Measurements from ENCODE around the gene MKNK2. TPM values are rescaled to one million over a fixed set of nuclear protein-coding genes. Genes with fewer than 3 reads are reported as not detected.

Gene MKNK2
- total and polyA plus RNA-seq, 10 of the 15 experiments (the other 5 are each of a cell fraction or from before 2014, with no cell fraction given): 9.6 to 365 (median 69.9) TPM

DNA sequence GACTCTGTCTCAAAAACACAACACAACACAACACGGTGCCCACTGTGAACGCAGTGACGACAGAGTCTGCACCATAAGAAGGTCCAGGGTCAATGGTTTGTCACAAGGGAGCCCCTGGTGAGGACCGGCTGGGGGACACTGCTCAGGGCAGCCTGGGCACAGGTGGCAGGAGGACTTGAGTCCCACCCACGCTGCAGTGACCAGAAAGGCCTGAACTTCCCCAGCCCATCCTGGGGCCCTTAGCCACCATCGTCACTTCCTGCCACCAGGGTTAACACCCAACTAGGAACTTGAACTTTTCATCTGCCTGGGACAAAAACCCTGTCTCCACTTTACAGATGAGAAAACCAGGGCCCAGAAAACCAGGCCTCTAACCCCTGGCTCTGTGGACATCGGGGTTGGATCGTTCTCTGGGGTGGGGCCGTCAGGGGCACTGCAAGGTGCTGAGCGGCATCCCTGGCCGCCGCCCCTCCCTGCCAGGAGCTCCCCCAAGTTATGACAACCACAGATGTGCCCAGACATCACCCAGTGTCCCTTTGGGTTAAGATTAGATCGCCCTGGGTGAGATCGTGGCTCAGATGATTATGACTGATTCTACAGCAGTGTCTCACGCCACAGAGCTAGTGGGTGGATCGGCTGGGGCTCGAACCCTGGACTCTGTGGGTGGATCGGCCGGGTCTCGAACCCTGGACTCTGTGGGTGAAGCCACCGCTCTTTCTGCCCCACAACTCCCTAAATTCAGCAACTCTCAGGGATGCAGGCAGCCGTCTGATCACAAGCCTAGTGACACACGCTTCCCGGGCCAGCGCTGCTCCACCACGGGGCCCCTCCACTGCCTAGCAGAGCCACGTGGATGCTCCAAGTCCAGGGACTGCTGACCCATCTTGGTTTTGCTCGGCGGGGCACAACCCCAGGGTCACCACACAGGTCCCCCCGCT, 31.1 kb upstream of the MKNK2 start (continued):
- TF ChIP-seq CHD4 (IDR thresholded peaks at IDR 0.05): no peak
- TF ChIP-seq NR2C2 (IDR thresholded peaks at IDR 0.05; ENCODE audit: borderline replicate concordance, control insufficient read depth, insufficient read length, low read depth): no peak
- no peak for TF ChIP-seq PAX8 (IDR thresholded peaks at IDR 0.05)
- TF ChIP-seq DPF2 (IDR thresholded peaks at IDR 0.05): peak; percentile 51
- peak; percentile 49; the same call in 1 of the 2 replicates for TF ChIP-seq ZBTB40 (IDR thresholded peaks at IDR 0.05; ENCODE audit: borderline replicate concordance)
- TF ChIP-seq ZZZ3 (IDR thresholded peaks at IDR 0.05; ENCODE audit: control insufficient read depth, insufficient read length, low read depth): no peak
- TF ChIP-seq SMC3 (IDR thresholded peaks at IDR 0.05; ENCODE audit: borderline replicate concordance, low read length): no peak
- no peak for TF ChIP-seq KLF5 (IDR thresholded peaks at IDR 0.05; ENCODE audit: partially characterized antibody)
- no peak for TF ChIP-seq JUNB (IDR thresholded peaks at IDR 0.05)
- TF ChIP-seq, protein P1, sequence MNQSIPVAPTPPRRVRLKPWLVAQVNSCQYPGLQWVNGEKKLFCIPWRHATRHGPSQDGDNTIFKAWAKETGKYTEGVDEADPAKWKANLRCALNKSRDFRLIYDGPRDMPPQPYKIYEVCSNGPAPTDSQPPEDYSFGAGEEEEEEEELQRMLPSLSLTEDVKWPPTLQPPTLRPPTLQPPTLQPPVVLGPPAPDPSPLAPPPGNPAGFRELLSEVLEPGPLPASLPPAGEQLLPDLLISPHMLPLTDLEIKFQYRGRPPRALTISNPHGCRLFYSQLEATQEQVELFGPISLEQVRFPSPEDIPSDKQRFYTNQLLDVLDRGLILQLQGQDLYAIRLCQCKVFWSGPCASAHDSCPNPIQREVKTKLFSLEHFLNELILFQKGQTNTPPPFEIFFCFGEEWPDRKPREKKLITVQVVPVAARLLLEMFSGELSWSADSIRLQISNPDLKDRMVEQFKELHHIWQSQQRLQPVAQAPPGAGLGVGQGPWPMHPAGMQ (IDR thresholded peaks at IDR 0.05; ENCODE audit: borderline replicate concordance): no peak
- no peak for TF ChIP-seq PAX5 (IDR thresholded peaks at IDR 0.05; ENCODE audit: borderline replicate concordance, low read depth, low read length)
- TF ChIP-seq, protein P2, sequence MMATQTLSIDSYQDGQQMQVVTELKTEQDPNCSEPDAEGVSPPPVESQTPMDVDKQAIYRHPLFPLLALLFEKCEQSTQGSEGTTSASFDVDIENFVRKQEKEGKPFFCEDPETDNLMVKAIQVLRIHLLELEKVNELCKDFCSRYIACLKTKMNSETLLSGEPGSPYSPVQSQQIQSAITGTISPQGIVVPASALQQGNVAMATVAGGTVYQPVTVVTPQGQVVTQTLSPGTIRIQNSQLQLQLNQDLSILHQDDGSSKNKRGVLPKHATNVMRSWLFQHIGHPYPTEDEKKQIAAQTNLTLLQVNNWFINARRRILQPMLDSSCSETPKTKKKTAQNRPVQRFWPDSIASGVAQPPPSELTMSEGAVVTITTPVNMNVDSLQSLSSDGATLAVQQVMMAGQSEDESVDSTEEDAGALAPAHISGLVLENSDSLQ (IDR thresholded peaks at IDR 0.05): no peak
- TF ChIP-seq TAF1 (IDR thresholded peaks at IDR 0.05; ENCODE audit: borderline replicate concordance, low read depth, low read length): no peak
- TF ChIP-seq RELA (IDR thresholded peaks at IDR 0.05; ENCODE audit: borderline replicate concordance, partially characterized antibody): no peak
- no peak for TF ChIP-seq RAD21 (IDR thresholded peaks at IDR 0.05; ENCODE audit: insufficient read depth, low read depth, low read length)
- TF ChIP-seq KDM1A (IDR thresholded peaks at IDR 0.05; ENCODE audit: borderline replicate concordance): no peak
- TF ChIP-seq JUND (IDR thresholded peaks at IDR 0.05; ENCODE audit: low read depth, low read length): no peak
- peak; percentile 92 for TF ChIP-seq ZNF687 (IDR thresholded peaks at IDR 0.05)
- no peak for TF ChIP-seq ZSCAN29 (IDR thresholded peaks at IDR 0.05)
- TF ChIP-seq CHD2 (IDR thresholded peaks at IDR 0.05; ENCODE audit: borderline replicate concordance, low read depth, low read length): 0 out of 2 replicates have a peak, but pooled peaks have one; percentile 11
